Gastrocnemius medialis (tissue), 4 donors: ENCODE measurements around the gene PHACTR3. TPM values are rescaled to one million over a fixed set of nuclear protein-coding genes. Genes with fewer than 3 reads are reported as not detected.

Experiments
- ATAC-seq, 2 donors: fragments of 150-250 bp; one replicate each; pipeline ENCODE4 v1.9.1; 2016
- DNase-seq, 2 donors: peaks; one replicate each; pipeline ENCODE4 v3.0.0-alpha.2; 2019
- H3K27ac ChIP-seq, 4 donors: fragments of 200-600 bp; sonication (generic); 1 replicate in 1 of 4; 2 replicates in 3 of 4; pipeline ENCODE4 v1.5.1; 2016 to 2018; ENCODE audit warnings: mild to moderate bottlenecking in 2 of 4, moderate library complexity in 1 of 4
- H3K27me3 ChIP-seq, 3 donors: fragments of 200-600 bp; sonication (generic) in 2 of 3; 1 replicate in 1 of 3; 2 replicates in 2 of 3; pipeline versions ENCODE4 v1.5.1 to v1.6.0; 2016 to 2019; ENCODE audit warnings: mild to moderate bottlenecking in 1 of 3, moderate library complexity in 1 of 3
- H3K36me3 ChIP-seq, 2 donors: fragments of 200-600 bp; sonication (generic) in 1 of 2; one replicate each; pipeline ENCODE4 v1.5.1; 2017 to 2018
- H3K4me1 ChIP-seq, 2 donors: fragments of 200-600 bp; sonication (generic) in 1 of 2; one replicate each; pipeline ENCODE4 v1.5.1; 2016 to 2017; ENCODE audit warnings: mild to moderate bottlenecking in 2 of 2
- H3K4me3 ChIP-seq, 4 donors: fragments of 200-600 bp; sonication (generic) in 3 of 4; 1 replicate in 1 of 4; 2 replicates in 3 of 4; pipeline ENCODE4 v1.5.1; 2016 to 2019; ENCODE audit warnings: mild to moderate bottlenecking in 2 of 4
- H3K9me3 ChIP-seq, 3 donors: fragments of 200-600 bp; sonication (generic) in 2 of 3; 1 replicate in 1 of 3; 2 replicates in 2 of 3; pipeline ENCODE4 v1.5.1; 2016 to 2019
- CTCF ChIP-seq, 5 experiments: fragments of 450-650 bp in 3 of 5; fragments of 200-600 bp in 2 of 5; sonication (generic) in 2 of 5; IDR thresholded peaks in 4 of 5; conservative IDR thresholded peaks in 1 of 5; 1 replicate in 4 of 5; 2 replicates in 1 of 5; pipeline ENCODE4 v1.5.1; 2016 to 2019; ENCODE audit warnings: antibody characterized with exemption in 5 of 5, mild to moderate bottlenecking in 3 of 5, moderate library complexity in 3 of 5
- POLR2A ChIP-seq, 2 donors: fragments of 450-650 bp; IDR thresholded peaks; one replicate each; pipeline ENCODE4 v1.6.1; 2017; ENCODE audit warnings: antibody characterized with exemption in 2 of 2, mild to moderate bottlenecking in 2 of 2, moderate library complexity in 2 of 2
- in situ Hi-C, 4 donors: fragments of 200-750 bp; cut with MboI; loops; one replicate each; pipeline versions ENCODE4 v1.15.0 to v1.8.0; 2017; ENCODE audit warnings: low sequenced_read_pairs in 4 of 4
- intact Hi-C: fragments of 100-400 bp; cut with DNase I; formaldehyde crosslinking; loops from one replicate; pipeline ENCODE4 v1.15.1; 2023; ENCODE audit warnings: low total_unique reads
- total RNA-seq, 4 donors: library from RNA; depleted of rRNA; stranded (reverse); fragments of >200 nt; gene quantifications; one replicate each; pipeline versions ENCODE4 v1.1.0 to v1.2.3, GENCODE V29; 2016

The PHACTR3 gene
- total RNA-seq, 4 donors from 2014 or later, result 0.24 to 1.1 (median 0.59) TPM; not detected in 1

DNA sequence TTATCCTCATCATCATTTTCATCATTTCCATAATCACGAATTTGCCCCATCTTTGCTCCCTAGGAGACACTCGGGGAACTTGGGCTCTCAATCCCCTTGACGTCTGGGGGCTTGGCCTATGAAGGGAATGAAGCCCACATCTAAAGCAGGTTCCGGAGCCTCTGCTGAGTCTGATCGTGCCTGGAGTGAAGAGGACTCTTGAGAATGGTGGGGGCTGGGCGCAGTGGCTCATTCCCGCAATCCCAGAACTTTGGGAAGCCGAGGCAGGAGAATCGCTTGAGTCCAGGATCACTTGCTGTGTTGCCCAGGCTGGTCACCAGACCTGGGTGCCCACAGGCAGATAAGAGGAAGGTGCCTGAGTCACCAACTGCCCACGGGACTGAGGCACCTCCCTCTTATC is 214.6 kb downstream of the PHACTR3 start:
- no peaks in the 10 kb centered on the region for H3K27me3 ChIP-seq
- ATAC-seq (no peak), DNase-seq (no peak)
- intact Hi-C loops, result no loop called here
- TF ChIP-seq CTCF (IDR thresholded peaks at IDR 0.05 in 4 of 5, conservative IDR thresholded peaks at IDR 0.05 in 1 of 5) (no peak), POLR2A (IDR thresholded peaks at IDR 0.05) (no peak)
- no peaks in the 10 kb centered on the region for H3K9me3 ChIP-seq
- H3K4me3 ChIP-seq, result no peak overlapping the region
- in situ Hi-C loops, result no loop called here
- H3K4me1 ChIP-seq, result no peaks in the 10 kb centered on the region
- H3K27ac ChIP-seq, result no peak overlapping the region
- no peaks in the 10 kb centered on the region for H3K36me3 ChIP-seq

DNA sequence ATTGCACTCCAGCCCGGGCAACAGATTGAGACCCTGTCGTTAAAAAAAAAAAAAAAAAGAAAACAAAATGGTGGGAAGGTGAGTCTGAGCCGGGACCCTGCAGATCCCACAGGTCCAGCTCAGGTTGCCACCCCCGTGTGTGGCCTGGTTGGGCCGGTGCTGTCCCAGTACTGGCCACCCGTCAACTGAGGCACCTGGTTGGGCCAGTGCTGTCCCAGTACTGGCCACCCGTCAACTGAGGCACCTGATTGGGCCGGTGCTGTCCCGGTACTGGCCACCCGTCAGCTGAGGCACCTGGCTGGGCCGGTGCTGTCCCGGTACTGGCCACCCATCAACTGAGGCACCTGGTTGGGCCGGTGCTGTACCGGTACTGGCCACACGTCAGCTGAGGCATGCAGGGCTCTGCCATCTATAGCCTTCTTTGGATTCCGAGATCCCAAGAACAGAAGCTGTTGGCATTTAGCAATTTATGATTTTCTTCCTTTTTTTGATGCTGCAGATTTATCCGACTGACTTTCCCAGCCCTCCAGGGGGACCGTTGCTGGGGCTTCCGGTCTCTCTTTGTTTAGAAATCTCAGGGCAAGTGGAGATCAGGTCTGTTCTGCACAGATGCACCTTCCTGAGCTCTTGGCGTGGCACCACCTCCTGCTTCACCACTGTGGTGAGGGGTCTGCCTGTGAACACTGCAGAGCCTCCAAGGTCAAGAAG is 215.3 kb downstream of the PHACTR3 start:
- DNase-seq (no peak), ATAC-seq (no peak)
- Histone ChIP-seq H3K27me3 (no peaks in the 10 kb centered on the region), H3K4me1 (no peaks in the 10 kb centered on the region), H3K36me3 (no peaks in the 10 kb centered on the region), H3K9me3 (no peaks in the 10 kb centered on the region), H3K4me3 (no peak overlapping the region), H3K27ac (peak overlapping the region in 1 of 4 donors; percentile 28)
- in situ Hi-C loops, result no loop called here
- TF ChIP-seq CTCF (IDR thresholded peaks at IDR 0.05 in 4 of 5, conservative IDR thresholded peaks at IDR 0.05 in 1 of 5), result no peak
- TF ChIP-seq POLR2A (IDR thresholded peaks at IDR 0.05), result no peak
- intact Hi-C loops, result no loop called here

- intact Hi-C loops, result no loop called here
- peak; percentile 62 to 79 for ATAC-seq
- peak in 1 of 2 donors; percentile 4 for TF ChIP-seq POLR2A (IDR thresholded peaks at IDR 0.05)
- no peak for TF ChIP-seq CTCF (IDR thresholded peaks at IDR 0.05 in 4 of 5, conservative IDR thresholded peaks at IDR 0.05 in 1 of 5)
- Histone ChIP-seq H3K27me3 (no peaks in the 10 kb centered on the region), H3K9me3 (no peaks in the 10 kb centered on the region), H3K36me3 (no peaks in the 10 kb centered on the region), H3K4me3 (no peak overlapping the region), H3K27ac (peak overlapping the region in 1 of 4 donors; percentile 28), H3K4me1 (no peaks in the 10 kb centered on the region)
- in situ Hi-C loops, result no loop called here
- DNase-seq, result peak; percentile 57 to 61
Measured at GRCh38 chr20:59820204-59821041, 216.1 kb downstream of the PHACTR3 start.

DNA sequence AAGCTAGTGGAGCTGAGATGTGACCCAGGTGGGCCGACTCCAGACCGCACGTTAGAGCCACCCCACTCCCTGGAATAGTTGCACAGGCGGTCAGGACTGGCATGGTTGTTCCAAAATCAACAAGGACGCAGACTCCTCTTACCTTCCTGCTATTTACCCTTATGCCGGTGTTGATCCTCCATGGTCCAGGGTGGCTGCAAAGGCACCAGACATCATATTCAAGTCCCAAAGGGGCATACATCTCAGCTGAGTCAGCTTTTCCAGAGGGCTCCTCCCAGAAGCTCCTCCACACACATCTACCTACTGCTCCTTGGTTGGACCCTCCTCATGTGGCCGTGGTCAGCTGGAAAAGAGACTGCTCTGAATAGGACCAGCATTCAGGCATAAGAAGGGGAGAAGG is 216.9 kb downstream of the PHACTR3 start:
- no peak for ATAC-seq
- no peak overlapping the region for H3K4me3 ChIP-seq
- intact Hi-C loops, result no loop called here
- H3K27ac ChIP-seq, result no peak overlapping the region
- DNase-seq, result no peak
- no peaks in the 10 kb centered on the region for H3K27me3 ChIP-seq
- in situ Hi-C loops, result no loop called here
- TF ChIP-seq POLR2A (IDR thresholded peaks at IDR 0.05), result no peak
- TF ChIP-seq CTCF (IDR thresholded peaks at IDR 0.05 in 4 of 5, conservative IDR thresholded peaks at IDR 0.05 in 1 of 5), result no peak
- H3K4me1 ChIP-seq, result no peaks in the 10 kb centered on the region
- no peaks in the 10 kb centered on the region for H3K36me3 ChIP-seq
- H3K9me3 ChIP-seq, result no peaks in the 10 kb centered on the region
